Measurements from ENCODE around the gene DOP1B.
"Not testable (repeated sequence)": the region's sequence is repeated elsewhere in the genome, so short reads cannot be mapped to it uniquely, and the experiment has no call there.

Gene DOP1B

GRCh38 chr21:36156815-36157670, at the start of gene DOP1B:
Gene DOP1B, plus strand, starts transcription at chr21:36156824. Its CDS starts 7,910 bp downstream, at chr21:36164734.
- peak; percentile 43 for DNase-seq

- no peak for DNase-seq
These were observed 46.8 kb upstream of the DOP1B start for GRCh38 chr21:36109868-36110267.

GRCh38 chr21:36111238-36111637, 45.4 kb upstream of the DOP1B start:
- DNase-seq, result no peak

GRCh38 chr21:36113647-36114428, 42.8 kb upstream of the DOP1B start:
- peak; percentile 55 for DNase-seq

GRCh38 chr21:36115138-36115730, 41.4 kb upstream of the DOP1B start:
- no peak for DNase-seq

- no peak for DNase-seq
These were observed 39.3 kb upstream of the DOP1B start for GRCh38 chr21:36117286-36117741.

GRCh38 chr21:36120304-36120888, 36.2 kb upstream of the DOP1B start:
- DNase-seq, result no peak

- DNase-seq, result no peak
These were observed 33.6 kb upstream of the DOP1B start for GRCh38 chr21:36122977-36123376.

- no peak for DNase-seq
These were observed 32.2 kb upstream of the DOP1B start for GRCh38 chr21:36124395-36124794.

GRCh38 chr21:36125512-36126207, 31.0 kb upstream of the DOP1B start:
- DNase-seq, result peak; percentile 62

GRCh38 chr21:36126208-36126565, 30.4 kb upstream of the DOP1B start:
- DNase-seq, result no peak

GRCh38 chr21:36126621-36127110, 30.0 kb upstream of the DOP1B start:
- DNase-seq, result no peak

GRCh38 chr21:36127250-36127904, 29.2 kb upstream of the DOP1B start:
- DNase-seq, result no peak

GRCh38 chr21:36127977-36128376, 28.6 kb upstream of the DOP1B start:
- DNase-seq, result no peak

GRCh38 chr21:36129219-36129618, 27.4 kb upstream of the DOP1B start:
- no peak for DNase-seq

GRCh38 chr21:36130414-36130762, 26.2 kb upstream of the DOP1B start:
- not testable (repeated sequence) for DNase-seq

GRCh38 chr21:36130839-36131238, 25.8 kb upstream of the DOP1B start:
- DNase-seq, result not testable (repeated sequence)

GRCh38 chr21:36132696-36133095, 23.9 kb upstream of the DOP1B start:
- DNase-seq, result no peak

GRCh38 chr21:36134803-36135390, 21.7 kb upstream of the DOP1B start, which contains the start of gene CBR3:
Gene CBR3, plus strand, starts transcription at chr21:36135079. Its CDS starts 114 bp downstream, at chr21:36135193.
- DNase-seq, result peak; percentile 68

- DNase-seq, result peak; percentile 60
These were observed 21.1 kb upstream of the DOP1B start for GRCh38 chr21:36135391-36136102.

- DNase-seq, result not testable (repeated sequence)
These were observed 16.8 kb upstream of the DOP1B start for GRCh38 chr21:36139791-36140190.
